OCI-LY7 (cell line): Measurements from ENCODE around the gene CTU2. TPM values are rescaled to one million over a fixed set of nuclear protein-coding genes. Genes with fewer than 3 reads are reported as not detected.

ENCODE experiments used
- BruUV-seq: library from RNA; stranded (reverse); fragments of 400-500 nt; replicated peaks from 2 replicates; lab custom pipeline; 2021; lab: Mats Ljungman, UMichigan
- CTCF ChIA-PET: fragments of 300-600 bp; sonication (Branson Sonifier 250); formaldehyde crosslinking; loops from one replicate; lab custom pipeline; 2022; ENCODE audit warnings: antibody characterized with exemption; ENCODE audit not compliant: unreplicated experiment; lab: Charles Lee
- POLR2A ChIA-PET: fragments of 300-600 bp; sonication (Branson Sonifier 250); formaldehyde crosslinking; loops from one replicate; lab custom pipeline; 2022; ENCODE audit warnings: antibody characterized with exemption; lab: Charles Lee
- DNase-seq: peaks from one replicate; pipeline ENCODE4 v3.0.0-alpha.2; 2015; ENCODE audit warnings: low spot score
- H2AFZ ChIP-seq: fragments of 200-600 bp; sonication (generic), shearing (Covaris generic); 2 replicates; pipeline ENCODE4 v1.6.1; 2014; ENCODE audit warnings: mild to moderate bottlenecking, antibody characterized with exemption, low read length, moderate library complexity
- H3K27ac ChIP-seq: fragments of 200-600 bp; sonication (generic); 2 replicates; pipeline ENCODE4 v1.5.1; 2014; ENCODE audit warnings: mixed run types, low read depth, mild to moderate bottlenecking, moderate library complexity, low read length, inconsistent platforms; ENCODE audit not compliant: poor library complexity, severe bottlenecking
- H3K36me3 ChIP-seq: fragments of 200-600 bp; sonication (generic); 2 replicates; pipeline ENCODE4 v1.6.1; 2014; ENCODE audit warnings: mild to moderate bottlenecking, antibody characterized with exemption, low read length, moderate library complexity, mixed read lengths; ENCODE audit not compliant: insufficient read depth
- H3K4me1 ChIP-seq: fragments of 200-600 bp; sonication (generic); 2 replicates; pipeline ENCODE4 v1.5.1; 2014; ENCODE audit warnings: mild to moderate bottlenecking, low read length; ENCODE audit not compliant: insufficient read depth, poor library complexity, severe bottlenecking
- H3K4me2 ChIP-seq: fragments of 200-600 bp; sonication (generic); 2 replicates; pipeline ENCODE4 v1.6.1; 2014; ENCODE audit warnings: mild to moderate bottlenecking, low read length
- H3K4me3 ChIP-seq: fragments of 200-600 bp; sonication (generic); 2 replicates; pipeline ENCODE4 v1.5.1; 2014; ENCODE audit warnings: mild to moderate bottlenecking, low read depth, low read length; ENCODE audit not compliant: poor library complexity, severe bottlenecking
- H3K79me2 ChIP-seq: fragments of 200-600 bp; sonication (generic); 2 replicates; pipeline ENCODE4 v1.6.1; 2016; ENCODE audit warnings: low read depth, mild to moderate bottlenecking, low read length, moderate library complexity, mixed read lengths; ENCODE audit not compliant: insufficient read depth
- H3K9me2 ChIP-seq: fragments of 200-600 bp; sonication (generic); 2 replicates; pipeline ENCODE4 v1.6.1; 2016; ENCODE audit warnings: mild to moderate bottlenecking, low read length, mixed read lengths; ENCODE audit not compliant: insufficient read depth
- H3K9me3 ChIP-seq: fragments of 200-600 bp; sonication (generic); 2 replicates; pipeline ENCODE4 v1.6.1; 2014; ENCODE audit warnings: mild to moderate bottlenecking, mixed run types, low read length, mixed read lengths
- H4K20me1 ChIP-seq: fragments of 200-600 bp; sonication (generic); 2 replicates; pipeline ENCODE4 v1.6.1; 2014; ENCODE audit warnings: mild to moderate bottlenecking, antibody characterized with exemption, low read length, moderate library complexity, mixed read lengths; ENCODE audit not compliant: insufficient read depth
- CTCF ChIP-seq: fragments of 200-600 bp; sonication (generic); conservative IDR thresholded peaks from 2 replicates; pipeline ENCODE4 v1.5.1; 2014; ENCODE audit warnings: mild to moderate bottlenecking, antibody characterized with exemption, low read length, moderate library complexity, mixed read lengths
- EZH2phosphoT487 ChIP-seq: fragments of 200-600 bp; sonication (generic); IDR thresholded peaks from 2 replicates; pipeline ENCODE4 v1.6.1; 2018; ENCODE audit warnings: low read depth, borderline replicate concordance, mild to moderate bottlenecking, mixed run types, antibody characterized with exemption, low read length, moderate library complexity, mixed read lengths
- intact Hi-C: fragments of 100-400 bp; cut with micrococcal nuclease; formaldehyde crosslinking; loops from one replicate; pipeline ENCODE4 v1.10.0; 2022; ENCODE audit not compliant: unreplicated experiment
- total RNA-seq, 2 experiments: library from RNA; depleted of rRNA in 1 of 2; stranded (reverse); fragments of >200 nt in 1 of 2; shearing (Covaris generic) in 1 of 2; gene quantifications; 2 replicates each; pipeline ENCODE4 v1.2.3, GENCODE V29; 2014 to 2022

Gene CTU2
- total RNA-seq, 2 experiments from 2014 or later: 21.9 to 24.4 TPM

GRCh38 chr16:88694221-88695087 is 11.8 kb upstream of the CTU2 start:
- peaks cover 31% of the 10 kb centered on the region for H3K4me1 ChIP-seq
- CTCF ChIA-PET: no interaction called here
- POLR2A ChIA-PET: no interaction called here

GRCh38 chr16:88695218-88695617 is 11.1 kb upstream of the CTU2 start:
- H2AFZ ChIP-seq: no peak overlapping the region
- DNase-seq: no peak
- no peaks in the 10 kb centered on the region for H3K9me3 ChIP-seq
- CTCF ChIA-PET: no interaction called here
- H3K4me1 ChIP-seq: peaks cover 36% of the 10 kb centered on the region
- BruUV-seq: no TSS peak
- no peaks in the 10 kb centered on the region for H3K9me2 ChIP-seq
- H3K4me3 ChIP-seq: no peak overlapping the region
- TF ChIP-seq EZH2phosphoT487: no peak
- TF ChIP-seq CTCF: no peak
- POLR2A ChIA-PET: no interaction called here
- H3K79me2 ChIP-seq: no peaks in the 10 kb centered on the region
- intact Hi-C loops: no loop called here
- H3K36me3 ChIP-seq: peaks cover 24% of the 10 kb centered on the region; the same call in 1 of the 2 replicates
- no peak overlapping the region for H3K27ac ChIP-seq
- no peaks in the 10 kb centered on the region for H4K20me1 ChIP-seq
- no peak overlapping the region for H3K4me2 ChIP-seq

More at GRCh38 chr16:88694221-88695087, 11.8 kb upstream of the CTU2 start:
- no TSS peak for BruUV-seq
- Histone ChIP-seq H3K79me2 (no peaks in the 10 kb centered on the region), H3K36me3 (peaks cover 18% of the 10 kb centered on the region; the same call in 1 of the 2 replicates), H3K27ac (no peak overlapping the region), H3K9me2 (no peaks in the 10 kb centered on the region), H3K9me3 (no peaks in the 10 kb centered on the region), H3K4me3 (no peak overlapping the region), H3K4me2 (no peak overlapping the region), H2AFZ (no peak overlapping the region), H4K20me1 (no peaks in the 10 kb centered on the region)
- no peak for TF ChIP-seq CTCF
- TF ChIP-seq EZH2phosphoT487: no peak
- intact Hi-C loops: no loop called here
- no peak for DNase-seq

- no peaks in the 10 kb centered on the region for H3K79me2 ChIP-seq
- ChIA-PET POLR2A (no interaction called here), CTCF (interaction anchor here (0.6 kb wide), 1 partner anchor 9 kb away, joined by 3 read pairs; no protein-coding TSS in a partner anchor)
- no peak for DNase-seq
- H2AFZ ChIP-seq: no peak overlapping the region
- peaks cover 24% of the 10 kb centered on the region; the same call in 1 of the 2 replicates for H3K36me3 ChIP-seq
- H3K9me2 ChIP-seq: no peaks in the 10 kb centered on the region
- H3K4me2 ChIP-seq: no peak overlapping the region
- no TSS peak for BruUV-seq
- TF ChIP-seq CTCF: no peak
- intact Hi-C loops: no loop called here
- no peak overlapping the region for H3K4me3 ChIP-seq
- H3K4me1 ChIP-seq: peaks cover 42% of the 10 kb centered on the region
- H4K20me1 ChIP-seq: no peaks in the 10 kb centered on the region
- H3K27ac ChIP-seq: no peak overlapping the region
- no peaks in the 10 kb centered on the region for H3K9me3 ChIP-seq
Measured at GRCh38 chr16:88695753-88696152, 10.6 kb upstream of the CTU2 start.
